ENCODE measurements around the gene LPIN2.

Gene LPIN2

GRCh38 chr18:2982452-2983269, 30.3 kb downstream of the LPIN2 start:
- Histone ChIP-seq H3K27ac (replicated peaks) (no peak overlapping the region), H3K4me3 (replicated peaks; ENCODE audit: insufficient read depth, low read length) (no peak overlapping the region), H3K27me3 (ENCODE audit: insufficient read depth, poor library complexity, severe bottlenecking) (no peaks in the 10 kb centered on the region)
- no peak for TF ChIP-seq SPI1 (IDR thresholded peaks at IDR 0.05; ENCODE audit: borderline replicate concordance, low read depth)
- no peak for TF ChIP-seq GABPA (IDR thresholded peaks at IDR 0.05; ENCODE audit: low read depth)
- no peak for TF ChIP-seq CTCF (IDR thresholded peaks at IDR 0.05; ENCODE audit: insufficient read depth, low read length)
- TF ChIP-seq REST (IDR thresholded peaks at IDR 0.05; ENCODE audit: insufficient replicate concordance, low read depth): no peak
- TF ChIP-seq POLR2AphosphoS5 (IDR thresholded peaks at IDR 0.05; ENCODE audit: low read depth): no peak
- DNase-seq (ENCODE audit: low read depth in 1 of 2, low spot score in 1 of 2): no peak

- no peak for DNase-seq (ENCODE audit: low read depth in 1 of 2, low spot score in 1 of 2)
- H3K27me3 ChIP-seq (ENCODE audit: insufficient read depth, poor library complexity, severe bottlenecking): no peaks in the 10 kb centered on the region
- no peak overlapping the region for H3K4me3 ChIP-seq (replicated peaks; ENCODE audit: insufficient read depth, low read length)
- TF ChIP-seq SPI1 (IDR thresholded peaks at IDR 0.05; ENCODE audit: borderline replicate concordance, low read depth) (no peak), GABPA (IDR thresholded peaks at IDR 0.05; ENCODE audit: low read depth) (no peak), POLR2AphosphoS5 (IDR thresholded peaks at IDR 0.05; ENCODE audit: low read depth) (no peak), CTCF (IDR thresholded peaks at IDR 0.05; ENCODE audit: insufficient read depth, low read length) (no peak), REST (IDR thresholded peaks at IDR 0.05; ENCODE audit: insufficient replicate concordance, low read depth) (no peak)
- H3K27ac ChIP-seq (replicated peaks): no peak overlapping the region
These were observed 30.9 kb downstream of the LPIN2 start for GRCh38 chr18:2982022-2982421.

GRCh38 chr18:2981212-2981728, 31.7 kb downstream of the LPIN2 start:
- Histone ChIP-seq H3K27ac (replicated peaks) (no peak overlapping the region), H3K4me3 (replicated peaks; ENCODE audit: insufficient read depth, low read length) (no peak overlapping the region), H3K27me3 (ENCODE audit: insufficient read depth, poor library complexity, severe bottlenecking) (no peaks in the 10 kb centered on the region)
- DNase-seq (ENCODE audit: low read depth in 1 of 2, low spot score in 1 of 2): no peak
- TF ChIP-seq GABPA (IDR thresholded peaks at IDR 0.05; ENCODE audit: low read depth) (no peak), SPI1 (IDR thresholded peaks at IDR 0.05; ENCODE audit: borderline replicate concordance, low read depth) (no peak), POLR2AphosphoS5 (IDR thresholded peaks at IDR 0.05; ENCODE audit: low read depth) (no peak), CTCF (IDR thresholded peaks at IDR 0.05; ENCODE audit: insufficient read depth, low read length) (no peak), REST (IDR thresholded peaks at IDR 0.05; ENCODE audit: insufficient replicate concordance, low read depth) (no peak)

Measured in HL-60 (cell line).